Large intestine (tissue), 3 donors: ENCODE data around the gene HHAT. TPM values are rescaled to one million over a fixed set of nuclear protein-coding genes. Genes with fewer than 3 reads are reported as not detected.

Experiments used
- DNase-seq, 2 donors: peaks; one replicate each; pipeline versions ENCODE4 v3.0.0 to v3.0.0-alpha.2; 2013
- H3K27ac ChIP-seq: one replicate; pipeline ENCODE4 v1.5.1; 2013; ENCODE audit warnings: low read length
- H3K27me3 ChIP-seq: 2 replicates; pipeline ENCODE4 v1.6.1; 2013; ENCODE audit warnings: low read length; ENCODE audit not compliant: control insufficient read depth, insufficient read depth
- H3K36me3 ChIP-seq: 2 replicates; pipeline ENCODE4 v1.6.1; 2013; ENCODE audit warnings: low read length; ENCODE audit not compliant: control insufficient read depth, insufficient read depth
- H3K4me1 ChIP-seq: one replicate; pipeline ENCODE4 v1.6.1; 2013; ENCODE audit warnings: low read length; ENCODE audit not compliant: control insufficient read depth, insufficient read depth
- H3K4me3 ChIP-seq: one replicate; pipeline ENCODE4 v1.5.1; 2013; ENCODE audit warnings: low read length
- H3K9me3 ChIP-seq: one replicate; pipeline ENCODE4 v1.6.1; 2013; ENCODE audit warnings: mild to moderate bottlenecking, low read depth, low read length, moderate library complexity; ENCODE audit not compliant: control insufficient read depth
- WGBS: methylation state at CpG from one replicate; pipeline ENCODE4 v1.1.5; 2013; ENCODE audit warnings: low lambda C conversion rate; ENCODE audit not compliant: insufficient coverage; 5-methylcytosine and 5-hydroxymethylcytosine counted together
- polyA plus RNA-seq: library from polyadenylated mRNA; unstranded; fragments of 120-200 nt; gene quantifications from one replicate; pipeline ENCODE4 v1.2.1, GENCODE V29; 2013

The HHAT gene
- polyA plus RNA-seq, 1 donor: 3.3 TPM

DNA sequence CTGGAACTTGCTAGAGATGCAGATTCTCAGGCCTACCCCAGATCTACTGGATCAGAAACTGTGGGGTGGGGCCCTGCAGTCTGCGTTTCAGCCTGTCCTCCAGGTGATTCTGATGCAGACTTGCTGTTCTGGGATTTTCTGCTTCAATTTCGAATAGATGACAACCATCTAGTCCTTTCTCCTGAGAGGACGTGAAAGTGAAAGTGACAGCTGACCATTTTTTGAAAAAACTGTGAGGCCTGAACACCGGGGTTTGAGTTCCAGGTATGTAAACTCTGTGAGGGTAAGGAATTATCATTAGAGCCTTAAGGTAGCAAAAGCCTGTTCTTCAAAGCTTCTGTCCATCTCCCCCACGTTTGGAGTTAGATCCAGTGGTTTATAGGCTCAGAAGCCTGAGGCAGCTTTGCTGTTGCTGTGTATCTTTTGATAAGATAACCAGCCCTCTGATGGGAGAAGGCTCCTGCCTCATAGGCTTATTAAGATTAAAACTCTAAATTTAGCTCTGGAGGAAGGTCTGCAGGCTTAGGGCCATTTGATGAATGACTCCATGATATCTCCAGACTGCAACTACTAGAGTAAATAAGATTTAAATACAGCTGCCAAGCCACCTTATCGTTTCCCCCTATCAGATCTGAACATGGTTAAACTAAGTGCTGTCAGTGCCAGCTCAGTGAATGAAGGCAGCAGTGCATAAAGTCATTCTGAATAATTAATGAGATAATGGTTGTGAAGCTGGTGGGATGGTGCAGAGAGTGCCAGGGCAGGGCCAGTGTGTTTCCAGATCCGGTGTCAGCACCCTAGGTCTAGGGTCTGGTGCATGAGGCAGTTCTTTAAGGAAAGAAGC lies 335.2 kb downstream of the HHAT start:
- H3K4me1 ChIP-seq: no peaks in the 10 kb centered on the region
- H3K27me3 ChIP-seq: no peaks in the 10 kb centered on the region
- H3K4me3 ChIP-seq: no peak overlapping the region
- WGBS: no CpG with 5 or more reads among the region's 7 CpGs
- peak in 1 of 2 donors; percentile 20 for DNase-seq
- no peaks in the 10 kb centered on the region for H3K36me3 ChIP-seq
- H3K27ac ChIP-seq: no peak overlapping the region
- no peaks in the 10 kb centered on the region for H3K9me3 ChIP-seq

DNA sequence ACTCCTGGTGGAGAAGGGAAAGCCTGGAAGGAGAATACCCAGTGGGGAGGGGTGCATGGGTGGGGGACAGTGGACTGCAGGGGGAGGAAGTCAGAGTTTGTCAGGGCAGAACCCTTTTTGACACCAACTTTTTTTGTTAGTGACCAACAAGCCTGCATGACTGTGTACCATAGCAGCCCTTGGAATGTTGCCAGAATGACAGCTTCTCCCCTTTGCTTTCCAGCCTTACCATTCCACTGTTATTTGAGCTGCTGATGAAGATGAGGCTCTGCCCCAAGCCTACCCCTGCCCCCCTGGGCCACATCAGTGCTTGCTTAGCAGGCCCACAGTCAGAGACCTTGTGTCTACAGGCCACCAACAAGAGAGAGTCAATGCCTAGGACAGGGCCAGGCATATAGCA lies 341.2 kb downstream of the HHAT start:
- H3K9me3 ChIP-seq: no peaks in the 10 kb centered on the region
- H3K27me3 ChIP-seq: no peaks in the 10 kb centered on the region
- H3K4me3 ChIP-seq: no peak overlapping the region
- no peak overlapping the region for H3K27ac ChIP-seq
- no peaks in the 10 kb centered on the region for H3K36me3 ChIP-seq
- no peaks in the 10 kb centered on the region for H3K4me1 ChIP-seq
- no peak for DNase-seq

DNA sequence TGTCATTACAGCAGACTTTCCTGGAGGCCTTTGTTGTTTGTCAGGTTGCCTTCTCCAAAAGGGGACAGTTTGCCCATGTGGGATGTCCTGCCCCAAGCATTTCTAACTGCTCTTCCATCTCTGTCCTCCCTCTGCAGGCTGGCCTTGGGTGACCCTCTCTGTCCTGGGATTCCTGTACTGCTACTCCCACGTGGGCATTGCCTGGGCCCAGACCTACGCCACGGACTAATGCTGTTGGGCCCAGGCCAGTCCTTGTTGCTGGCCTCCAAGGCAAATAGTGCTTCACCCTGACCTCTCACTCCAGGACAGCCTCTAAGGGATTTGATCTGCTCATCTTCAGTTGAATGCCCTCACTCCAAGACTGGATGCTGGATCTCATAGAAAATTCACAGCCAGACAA lies 345.4 kb downstream of the HHAT start:
- no CpG with 5 or more reads among the region's 3 CpGs for WGBS
- H3K4me3 ChIP-seq: no peak overlapping the region
- DNase-seq: no peak
- H3K4me1 ChIP-seq: no peaks in the 10 kb centered on the region
- no peak overlapping the region for H3K27ac ChIP-seq
- H3K36me3 ChIP-seq: no peaks in the 10 kb centered on the region
- H3K27me3 ChIP-seq: no peaks in the 10 kb centered on the region
- no peaks in the 10 kb centered on the region for H3K9me3 ChIP-seq

DNA sequence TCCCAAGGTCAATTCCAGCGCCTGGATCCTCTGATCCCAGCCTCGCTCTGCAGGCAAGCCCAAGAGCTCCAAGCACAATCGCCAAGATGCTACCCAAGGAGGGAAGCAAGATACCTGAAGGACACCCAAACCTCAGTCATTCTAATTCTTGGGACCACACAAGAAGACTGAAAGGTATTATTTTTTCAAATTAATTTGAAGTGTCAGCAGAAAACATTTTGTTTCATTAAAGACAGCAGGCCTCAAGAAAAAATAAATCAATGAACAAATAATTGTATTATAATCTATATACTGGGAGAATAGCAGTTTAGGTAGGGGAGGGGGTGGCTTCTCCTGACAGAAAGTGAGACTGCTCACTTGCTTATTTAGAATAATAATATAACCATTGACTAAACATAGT lies 347.8 kb downstream of the HHAT start:
- Histone ChIP-seq H3K4me1 (no peaks in the 10 kb centered on the region), H3K9me3 (no peaks in the 10 kb centered on the region), H3K27me3 (no peaks in the 10 kb centered on the region), H3K36me3 (no peaks in the 10 kb centered on the region), H3K4me3 (no peak overlapping the region), H3K27ac (no peak overlapping the region)
- DNase-seq: no peak
- no CpG with 5 or more reads among the region's 3 CpGs for WGBS

DNA sequence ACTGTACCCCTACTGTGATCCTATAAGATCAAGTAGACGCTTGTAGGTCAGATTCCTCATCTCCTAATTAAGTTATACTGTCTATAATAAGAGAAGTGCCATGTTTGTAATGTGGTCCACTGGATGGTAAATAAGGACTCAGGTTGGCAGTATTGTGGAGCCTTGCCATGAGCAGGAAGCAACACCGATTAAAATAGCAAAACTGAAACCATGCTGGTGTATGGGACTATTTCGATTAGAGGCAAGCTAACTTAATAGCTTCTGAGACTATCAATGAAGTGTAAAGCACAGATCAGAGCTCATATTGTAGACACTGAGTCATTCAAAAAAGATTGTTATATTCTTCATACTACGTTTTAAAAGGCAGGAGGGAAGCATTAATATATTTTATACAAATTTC lies 348.8 kb downstream of the HHAT start:
- WGBS: no CpG with 5 or more reads among the region's 4 CpGs
- no peaks in the 10 kb centered on the region for H3K36me3 ChIP-seq
- no peak for DNase-seq
- no peaks in the 10 kb centered on the region for H3K9me3 ChIP-seq
- H3K27me3 ChIP-seq: no peaks in the 10 kb centered on the region
- H3K4me3 ChIP-seq: no peak overlapping the region
- H3K4me1 ChIP-seq: no peaks in the 10 kb centered on the region
- H3K27ac ChIP-seq: no peak overlapping the region

DNA sequence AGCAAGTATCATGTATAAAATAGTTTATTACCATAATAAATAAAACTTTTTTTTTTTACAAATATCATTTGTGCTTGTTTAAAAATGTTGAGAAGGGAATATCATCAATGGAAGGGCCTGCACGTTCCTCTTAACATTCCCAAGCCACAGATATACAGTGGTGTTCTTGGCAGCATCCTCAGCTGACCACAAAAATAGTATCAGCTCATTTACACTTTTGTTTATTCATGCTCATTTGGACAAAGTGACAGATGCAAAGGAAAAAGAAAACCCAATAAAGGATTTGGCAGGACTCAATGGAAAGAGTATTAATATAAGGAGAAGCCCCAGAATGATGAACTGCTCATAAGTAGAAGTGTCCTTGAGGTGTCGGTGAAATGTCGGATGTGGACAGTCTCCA lies 349.6 kb downstream of the HHAT start:
- Histone ChIP-seq H3K4me1 (no peaks in the 10 kb centered on the region), H3K27ac (no peak overlapping the region), H3K9me3 (no peaks in the 10 kb centered on the region), H3K36me3 (no peaks in the 10 kb centered on the region), H3K4me3 (no peak overlapping the region), H3K27me3 (no peaks in the 10 kb centered on the region)
- no peak for DNase-seq
- no CpG with 5 or more reads among the region's 3 CpGs for WGBS

DNA sequence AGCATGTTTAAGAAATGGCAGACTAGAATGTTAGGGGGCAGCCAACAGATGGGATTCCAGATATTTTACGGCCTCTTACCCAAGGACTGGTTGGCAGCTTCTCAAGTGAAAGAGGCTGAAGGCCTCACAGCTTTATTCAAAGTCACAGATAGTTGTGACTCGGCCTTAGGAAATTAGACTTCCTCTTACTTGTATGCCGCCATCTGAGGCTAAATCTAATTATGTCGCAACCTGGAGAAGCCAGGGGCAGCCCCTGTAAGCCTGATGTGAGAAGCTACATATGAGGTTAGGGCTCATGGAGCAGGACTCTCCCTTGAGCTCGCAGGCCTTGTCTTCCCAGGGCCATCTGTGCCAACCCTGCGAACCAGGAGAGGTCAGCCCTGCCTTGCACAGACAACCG lies 352.5 kb downstream of the HHAT start:
- Histone ChIP-seq H3K36me3 (no peaks in the 10 kb centered on the region), H3K4me1 (no peaks in the 10 kb centered on the region), H3K27me3 (no peaks in the 10 kb centered on the region), H3K9me3 (no peaks in the 10 kb centered on the region), H3K4me3 (no peak overlapping the region), H3K27ac (no peak overlapping the region)
- no peak for DNase-seq
- WGBS: no CpG with 5 or more reads among the region's 7 CpGs

DNA sequence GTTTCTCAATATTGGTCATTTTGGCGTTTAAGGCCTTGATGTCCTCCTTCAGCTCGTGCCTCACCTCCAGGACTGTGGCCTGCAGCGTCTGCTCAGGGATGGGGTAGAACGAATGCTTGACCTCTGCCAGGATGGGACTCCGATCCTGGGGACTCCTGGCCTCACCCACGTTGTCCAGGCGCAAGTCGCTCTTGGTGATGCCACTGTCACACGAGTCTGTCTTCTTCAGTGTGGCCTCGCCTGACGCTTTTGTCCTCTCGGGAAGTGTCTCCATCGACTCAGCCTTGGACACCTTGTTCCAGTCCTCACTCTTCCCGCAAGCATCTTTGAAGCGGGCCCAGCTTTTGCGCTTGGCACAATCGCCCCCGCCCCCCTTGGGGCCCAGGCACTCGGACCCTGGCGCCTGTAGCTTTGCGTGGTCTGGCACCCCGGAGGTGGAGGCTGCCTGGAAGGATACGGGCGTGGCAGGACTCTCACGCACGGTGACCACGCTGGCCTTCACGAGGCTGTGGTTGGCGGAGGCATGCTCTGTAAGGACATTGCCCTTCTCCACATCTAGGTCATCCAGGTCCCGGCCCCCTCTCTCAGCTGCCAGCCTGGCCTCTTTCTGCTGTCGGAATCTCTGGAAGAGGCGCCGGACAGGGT lies 354.8 kb downstream of the HHAT start:
- Histone ChIP-seq H3K9me3 (no peaks in the 10 kb centered on the region), H3K4me1 (no peaks in the 10 kb centered on the region), H3K4me3 (no peak overlapping the region), H3K27me3 (no peaks in the 10 kb centered on the region), H3K36me3 (no peaks in the 10 kb centered on the region), H3K27ac (no peak overlapping the region)
- WGBS: 97% methylated on average over 5 of the region's 33 CpGs
- no peak for DNase-seq

DNA sequence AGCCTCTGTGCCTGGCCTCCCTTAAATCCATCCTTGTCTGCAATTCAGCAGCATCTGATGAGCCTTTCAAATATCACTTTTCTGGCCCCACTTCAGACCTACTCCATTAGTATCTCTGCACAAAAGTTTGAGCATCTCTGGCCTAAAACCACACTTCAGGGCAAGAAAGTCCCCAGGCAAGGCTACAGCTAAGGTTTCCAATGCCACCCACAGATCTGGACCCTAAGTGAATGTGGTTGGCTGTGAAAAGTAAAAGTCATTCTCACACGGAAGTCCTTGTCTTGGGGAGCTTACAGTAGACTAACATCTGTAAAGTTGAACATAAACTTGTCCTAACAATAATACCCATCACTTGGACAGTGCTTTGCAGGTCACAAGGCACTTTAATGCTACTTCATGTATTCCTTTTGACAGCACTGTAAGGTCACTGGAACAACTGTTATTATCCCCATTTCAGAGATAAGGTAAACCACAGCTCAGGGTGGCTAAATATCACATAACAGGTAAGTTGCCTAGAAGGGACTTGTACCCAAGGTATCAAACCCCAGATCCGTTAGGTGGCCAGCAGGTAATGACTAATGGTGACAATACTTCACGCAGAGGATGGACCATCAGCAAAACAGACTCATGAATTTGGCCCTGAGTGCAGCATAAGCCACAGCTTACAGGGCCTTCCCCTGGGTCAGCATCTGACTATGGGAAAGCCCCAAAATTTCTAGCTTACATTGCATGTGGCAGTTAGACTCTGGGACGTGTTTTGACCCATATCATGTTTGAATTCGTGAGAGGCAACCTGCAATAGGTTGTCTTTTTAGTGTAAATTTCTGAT lies 356.0 kb downstream of the HHAT start:
- no peak overlapping the region for H3K4me3 ChIP-seq
- no peak overlapping the region for H3K27ac ChIP-seq
- DNase-seq: no peak
- H3K9me3 ChIP-seq: no peaks in the 10 kb centered on the region
- no peaks in the 10 kb centered on the region for H3K36me3 ChIP-seq
- WGBS: no CpG with 5 or more reads among the region's 5 CpGs
- H3K4me1 ChIP-seq: no peaks in the 10 kb centered on the region
- no peaks in the 10 kb centered on the region for H3K27me3 ChIP-seq

DNA sequence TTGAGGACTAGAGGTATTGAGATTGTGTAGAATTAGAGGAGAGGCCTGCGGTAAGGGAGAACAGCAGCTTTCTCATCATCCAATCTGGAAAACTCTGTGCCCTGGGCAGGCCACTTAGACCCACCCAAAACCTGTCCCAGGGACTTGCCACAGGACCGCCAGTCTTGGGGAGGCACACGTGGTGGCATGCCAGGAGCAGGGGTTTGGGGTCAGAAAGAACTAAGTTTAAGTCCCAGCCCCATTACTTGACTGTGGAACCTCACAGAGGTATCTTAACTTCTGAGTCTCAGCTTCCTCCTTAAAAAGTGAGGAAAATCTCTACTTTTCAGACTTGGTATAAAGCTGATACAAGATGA lies 356.6 kb downstream of the HHAT start:
- no peaks in the 10 kb centered on the region for H3K36me3 ChIP-seq
- H3K9me3 ChIP-seq: no peaks in the 10 kb centered on the region
- H3K27ac ChIP-seq: no peak overlapping the region
- no peak for DNase-seq
- H3K27me3 ChIP-seq: no peaks in the 10 kb centered on the region
- no peaks in the 10 kb centered on the region for H3K4me1 ChIP-seq
- H3K4me3 ChIP-seq: no peak overlapping the region
- WGBS: no CpG with 5 or more reads among the region's 3 CpGs
